DOHH2 (cell line): ENCODE results near the gene DPP6.

Experiments used
- H3F3A ChIP-seq: fragments of 200-600 bp; sonication (generic), shearing (Covaris generic); 2 replicates; pipeline ENCODE4 v1.6.0; 2016; ENCODE audit warnings: antibody characterized with exemption, mild to moderate bottlenecking; ENCODE audit not compliant: control insufficient read depth, insufficient read depth
- H3K27ac ChIP-seq: fragments of 200-600 bp; sonication (generic); 2 replicates; pipeline ENCODE4 v1.5.1; 2014; ENCODE audit warnings: low read depth, mild to moderate bottlenecking, low read length, moderate library complexity
- H3K27me3 ChIP-seq: fragments of 200-600 bp; sonication (generic); 2 replicates; pipeline ENCODE4 v1.6.1; 2014; ENCODE audit warnings: mild to moderate bottlenecking, low read length, mixed read lengths; ENCODE audit not compliant: control insufficient read depth
- H3K36me3 ChIP-seq: fragments of 200-600 bp; sonication (generic); 2 replicates; pipeline ENCODE4 v1.6.1; 2014; ENCODE audit warnings: mild to moderate bottlenecking, low read length, moderate library complexity, mixed read lengths; ENCODE audit not compliant: control insufficient read depth
- H3K4me1 ChIP-seq: fragments of 200-600 bp; sonication (generic); 2 replicates; pipeline ENCODE4 v1.6.1; 2014; ENCODE audit warnings: mild to moderate bottlenecking, low read length, mixed read lengths; ENCODE audit not compliant: control insufficient read depth
- H3K4me2 ChIP-seq: fragments of 200-600 bp; sonication (generic); 2 replicates; pipeline ENCODE4 v1.6.0; 2014; ENCODE audit warnings: mild to moderate bottlenecking, low read length, moderate library complexity
- H3K4me3 ChIP-seq: fragments of 200-600 bp; sonication (generic); 2 replicates; pipeline ENCODE4 v1.5.1; 2014; ENCODE audit warnings: mild to moderate bottlenecking, low read length, mixed read lengths
- H3K79me2 ChIP-seq: fragments of 200-600 bp; sonication (generic); 2 replicates; pipeline ENCODE4 v1.6.1; 2014; ENCODE audit warnings: mild to moderate bottlenecking, low read length, mixed read lengths; ENCODE audit not compliant: control insufficient read depth
- H3K9me2 ChIP-seq: fragments of 200-600 bp; sonication (generic); replicated peaks from 2 replicates; pipeline ENCODE4 v1.6.1; 2014; ENCODE audit warnings: mild to moderate bottlenecking, low read length, mixed read lengths; ENCODE audit not compliant: control insufficient read depth
- H3K9me3 ChIP-seq: fragments of 200-600 bp; sonication (generic); 2 replicates; pipeline ENCODE4 v1.6.1; 2014; ENCODE audit warnings: antibody characterized with exemption, low read length, mixed read lengths; ENCODE audit not compliant: control insufficient read depth, insufficient read depth
- H4K20me1 ChIP-seq: fragments of 200-600 bp; sonication (generic); 2 replicates; pipeline ENCODE4 v1.6.0; 2014; ENCODE audit warnings: low read depth, mild to moderate bottlenecking, antibody characterized with exemption, low read length, moderate library complexity; ENCODE audit not compliant: control insufficient read depth, insufficient read depth
- CTCF ChIP-seq: fragments of 200-600 bp; sonication (generic); IDR thresholded peaks from one replicate; pipeline ENCODE4 v1.5.1; 2014; ENCODE audit warnings: antibody characterized with exemption, mild to moderate bottlenecking, low read depth, low read length; ENCODE audit not compliant: poor library complexity, severe bottlenecking
- EZH2phosphoT487 ChIP-seq: fragments of 200-600 bp; sonication (generic); IDR thresholded peaks from 2 replicates; pipeline ENCODE4 v1.6.1; 2017; ENCODE audit warnings: borderline replicate concordance, mild to moderate bottlenecking, antibody characterized with exemption, low read length, moderate library complexity, mixed read lengths

DPP6 gene

GRCh38 chr7:154330318-154330717 lies 278.1 kb downstream of the DPP6 start:
- no peak for TF ChIP-seq EZH2phosphoT487
- no peak for TF ChIP-seq CTCF
- H3K4me1 ChIP-seq, result no peaks in the 10 kb centered on the region
- H3K4me3 ChIP-seq, result no peak overlapping the region
- H3K4me2 ChIP-seq, result no peak overlapping the region
- peaks cover 9% of the 10 kb centered on the region; the same call in 1 of the 2 replicates for H3K9me3 ChIP-seq
- no peak overlapping the region for H3K27ac ChIP-seq
- no peaks in the 10 kb centered on the region for H3K27me3 ChIP-seq
- H3K36me3 ChIP-seq, result no peaks in the 10 kb centered on the region
- no peaks in the 10 kb centered on the region for H3F3A ChIP-seq
- no peaks in the 10 kb centered on the region for H4K20me1 ChIP-seq
- no peaks in the 10 kb centered on the region for H3K9me2 ChIP-seq
- no peaks in the 10 kb centered on the region for H3K79me2 ChIP-seq

- no peaks in the 10 kb centered on the region for H4K20me1 ChIP-seq
- no peaks in the 10 kb centered on the region for H3K27me3 ChIP-seq
- no peaks in the 10 kb centered on the region for H3K36me3 ChIP-seq
- H3K4me1 ChIP-seq, result no peaks in the 10 kb centered on the region
- H3K4me2 ChIP-seq, result no peak overlapping the region
- no peak overlapping the region for H3K27ac ChIP-seq
- peaks cover 14% of the 10 kb centered on the region; the same call in 1 of the 2 replicates for H3K9me3 ChIP-seq
- no peaks in the 10 kb centered on the region for H3F3A ChIP-seq
- H3K9me2 ChIP-seq, result no peaks in the 10 kb centered on the region
- H3K4me3 ChIP-seq, result no peak overlapping the region
- no peaks in the 10 kb centered on the region for H3K79me2 ChIP-seq
- TF ChIP-seq CTCF, result no peak
- TF ChIP-seq EZH2phosphoT487, result no peak
Observed at GRCh38 chr7:154332811-154333580, 280.8 kb downstream of the DPP6 start.

- Histone ChIP-seq H3K9me2 (no peaks in the 10 kb centered on the region), H3K4me1 (no peaks in the 10 kb centered on the region), H3K27me3 (no peaks in the 10 kb centered on the region), H3K4me3 (no peak overlapping the region), H3K36me3 (no peaks in the 10 kb centered on the region), H3K27ac (no peak overlapping the region), H3K4me2 (no peak overlapping the region), H3K79me2 (no peaks in the 10 kb centered on the region), H3K9me3 (peaks cover 14% of the 10 kb centered on the region; the same call in 1 of the 2 replicates), H4K20me1 (no peaks in the 10 kb centered on the region), H3F3A (no peaks in the 10 kb centered on the region)
- TF ChIP-seq EZH2phosphoT487, result no peak
- TF ChIP-seq CTCF, result no peak
Observed at GRCh38 chr7:154336295-154336694, 284.1 kb downstream of the DPP6 start.
